ENCODE measurements around the gene NCOA7. TPM values are rescaled to one million over a fixed set of nuclear protein-coding genes. Genes with fewer than 3 reads are reported as not detected.
A peak's percentile ranks its signal among the peaks of the same experiment; 100 is the strongest.

The NCOA7 gene
- total RNA-seq, 2 experiments from 2014 or later, result 42.3 to 43.4 TPM

DNA sequence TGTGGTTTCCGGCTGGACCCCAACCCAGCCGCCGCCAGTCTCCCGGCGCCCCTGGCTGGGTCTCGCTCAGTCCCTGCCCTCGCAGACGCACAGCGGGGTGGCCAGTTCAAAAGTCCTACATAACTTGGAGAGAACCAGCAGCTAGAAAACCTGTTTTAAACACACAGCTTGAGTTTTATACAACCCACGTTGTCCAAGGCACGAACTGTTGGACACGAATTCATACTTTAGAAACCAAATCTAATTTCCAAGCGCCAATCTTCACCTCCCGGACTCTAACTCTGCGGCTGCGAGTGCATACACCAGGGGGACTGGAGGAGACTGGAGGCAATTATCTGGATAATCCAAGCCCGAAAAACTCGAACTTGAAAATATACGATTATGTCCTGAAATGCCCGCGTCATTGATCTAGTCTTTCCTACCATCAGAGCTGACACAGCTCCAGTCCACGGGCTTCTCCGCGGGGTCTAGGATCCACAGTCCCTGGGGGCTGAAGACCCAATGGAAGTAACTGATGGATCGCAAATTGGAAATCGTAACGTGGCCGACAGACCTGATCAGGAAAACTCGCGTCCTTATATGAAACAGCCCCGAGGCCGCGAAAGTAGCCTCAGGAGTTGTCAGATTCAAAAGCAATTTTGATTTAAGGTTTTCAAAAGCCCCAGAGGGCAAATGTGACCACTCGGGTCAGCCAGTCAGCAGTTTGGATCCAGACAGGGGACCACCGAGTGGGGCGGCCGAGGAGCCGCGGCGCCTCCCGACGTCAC is 42.2 kb upstream of the NCOA7 start:
- CTCF ChIA-PET, result interaction anchor here (1.9 kb wide), 1 partner anchor 207 kb away, joined by 6 read pairs; the partner anchor contains the start of gene HINT3
- peaks cover 70% of the 10 kb centered on the region for H3K27me3 Mint-ChIP-seq
- POLR2A ChIA-PET, result interaction anchor here (1.2 kb wide), 1 partner anchor 41 kb away, joined by 4 read pairs; no protein-coding TSS in a partner anchor

DNA sequence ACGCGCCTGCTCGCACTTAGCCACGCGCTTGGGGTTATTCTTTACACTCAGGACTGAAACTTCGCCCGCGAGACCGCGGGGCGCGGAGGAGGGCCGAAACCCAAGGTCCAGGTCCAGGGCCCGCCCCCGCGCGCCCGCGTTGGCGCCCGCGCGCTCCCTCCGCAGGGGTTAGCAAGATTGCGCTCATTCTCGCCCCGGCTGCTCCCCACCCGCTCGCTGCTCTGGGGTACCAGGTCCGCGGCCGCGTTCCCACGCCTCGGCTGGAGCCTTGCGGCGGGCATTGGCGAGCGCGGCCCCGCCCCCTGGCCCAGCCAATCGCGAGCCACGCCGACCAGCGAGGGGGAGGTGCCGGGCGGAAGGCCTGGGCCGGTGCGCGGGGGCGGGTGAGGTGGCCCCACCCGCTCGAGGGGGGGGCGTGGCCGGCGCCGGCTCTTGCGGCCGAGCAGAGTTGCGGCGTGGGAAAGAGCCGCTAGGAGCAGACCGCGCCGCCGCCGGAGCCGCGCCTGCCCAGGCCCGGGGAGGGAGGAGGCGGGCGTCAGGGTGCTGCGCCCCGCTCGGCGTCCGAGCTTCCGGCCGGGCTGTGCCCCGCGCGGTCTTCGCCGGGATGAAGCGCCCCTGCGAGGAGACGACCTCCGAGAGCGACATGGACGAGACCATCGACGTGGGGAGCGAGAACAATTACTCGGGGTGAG is 41.4 kb upstream of the NCOA7 start, which contains the start of gene HEY2:
TSS of gene HEY2 (plus strand) at position 460 of the 692 bp plus-strand sequence. CDS start at position 605, 145 bp downstream.
- Mint-ChIP-seq H3K27ac (no peak within 1 kb of the TSS), H3K4me3 (peak within 1 kb of the TSS; percentile 79), H3K9me3 (no peaks in the 10 kb centered on the region), H3K27me3 (peaks cover 67% of the 10 kb centered on the region), H3K36me3 (no peaks in the 10 kb centered on the region), H3K4me1 (ENCODE audit: low read depth) (peaks cover 29% of the 10 kb centered on the region)
- intact Hi-C loops (cut with micrococcal nuclease), result loop anchor here (1.0 kb wide), 2 partner anchors 31 to 237 kb away; partner anchors contain the start of gene TRMT11
- DNase-seq, result peak; percentile 88
- ChIA-PET CTCF (interaction anchor here (1.9 kb wide), 1 partner anchor 207 kb away, joined by 6 read pairs; the partner anchor contains the start of gene HINT3), POLR2A (interaction anchor here (0.8 kb wide), 1 partner anchor 32 kb away, joined by 4 read pairs; no protein-coding TSS in a partner anchor)

More for the DNA sequence above, 42.2 kb upstream of the NCOA7 start:
- H3K4me3 Mint-ChIP-seq, result peak overlapping the region; percentile 79
- H3K9me3 Mint-ChIP-seq, result no peaks in the 10 kb centered on the region
- intact Hi-C loops (cut with micrococcal nuclease), result loop anchor here (1.0 kb wide), 6 partner anchors 32 to 592 kb away; partner anchors contain the start of genes CENPW, HINT3 and TRMT11
- DNase-seq, result no peak
- H3K4me1 Mint-ChIP-seq (ENCODE audit: low read depth), result peaks cover 29% of the 10 kb centered on the region
- H3K27ac Mint-ChIP-seq, result no peak overlapping the region
- no peaks in the 10 kb centered on the region for H3K36me3 Mint-ChIP-seq

DNA sequence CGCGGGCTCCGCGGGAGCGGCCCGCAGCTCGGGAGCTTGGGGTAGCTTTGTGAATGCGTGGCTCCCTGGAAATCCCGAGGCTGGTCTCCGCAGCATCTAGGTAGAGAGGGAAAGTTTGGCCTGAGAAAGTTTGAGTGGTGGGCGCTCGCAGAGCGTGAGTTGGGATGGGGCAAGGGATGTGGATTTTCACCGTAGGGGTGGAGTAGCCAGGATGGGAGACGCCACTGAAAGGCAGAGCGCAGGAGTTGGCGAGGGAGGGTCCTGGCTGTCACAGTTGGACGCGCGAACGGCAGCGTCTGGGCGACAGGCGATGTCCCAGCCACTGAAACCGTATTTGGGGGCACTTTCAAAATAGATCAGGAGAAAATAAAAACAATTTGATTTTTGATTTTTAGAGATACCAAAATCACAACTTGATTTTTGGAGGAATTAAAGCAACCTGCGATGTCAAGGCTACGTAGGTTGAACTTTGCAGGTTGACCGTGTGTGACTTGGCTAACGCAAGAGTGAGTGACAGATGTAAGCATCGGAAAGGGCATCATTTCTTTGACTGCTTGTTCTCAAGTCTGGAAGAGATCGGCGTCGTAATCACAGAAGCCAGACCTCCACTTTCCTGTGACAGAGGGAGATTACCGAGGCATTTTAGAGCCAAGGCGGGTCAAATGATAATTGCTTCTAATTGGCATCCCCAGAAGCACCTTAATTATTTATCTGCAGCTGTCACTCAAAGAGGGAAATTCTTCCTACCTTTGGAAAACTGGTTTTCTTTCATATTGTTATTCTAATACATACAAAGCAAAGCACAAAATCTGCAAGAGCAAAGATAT is 40.7 kb upstream of the NCOA7 start:
- Mint-ChIP-seq H3K27ac (no peak overlapping the region), H3K4me1 (ENCODE audit: low read depth) (peaks cover 27% of the 10 kb centered on the region), H3K4me3 (peak overlapping the region; percentile 77), H3K27me3 (peaks cover 68% of the 10 kb centered on the region), H3K9me3 (no peaks in the 10 kb centered on the region), H3K36me3 (no peaks in the 10 kb centered on the region)
- no peak for DNase-seq
- intact Hi-C loops (cut with micrococcal nuclease), result loop anchor here (1.0 to 5.0 kb wide), 3 partner anchors 30 to 238 kb away; partner anchors contain the start of gene TRMT11
- POLR2A ChIA-PET, result interaction anchor here (0.8 kb wide), 1 partner anchor 31 kb away, joined by 4 read pairs; no protein-coding TSS in a partner anchor
- CTCF ChIA-PET, result interaction anchor here (0.7 to 1.8 kb wide), 4 partner anchors 40 to 438 kb away, joined by 4 to 6 read pairs (median 5); partner anchors contain the start of gene HINT3

DNA sequence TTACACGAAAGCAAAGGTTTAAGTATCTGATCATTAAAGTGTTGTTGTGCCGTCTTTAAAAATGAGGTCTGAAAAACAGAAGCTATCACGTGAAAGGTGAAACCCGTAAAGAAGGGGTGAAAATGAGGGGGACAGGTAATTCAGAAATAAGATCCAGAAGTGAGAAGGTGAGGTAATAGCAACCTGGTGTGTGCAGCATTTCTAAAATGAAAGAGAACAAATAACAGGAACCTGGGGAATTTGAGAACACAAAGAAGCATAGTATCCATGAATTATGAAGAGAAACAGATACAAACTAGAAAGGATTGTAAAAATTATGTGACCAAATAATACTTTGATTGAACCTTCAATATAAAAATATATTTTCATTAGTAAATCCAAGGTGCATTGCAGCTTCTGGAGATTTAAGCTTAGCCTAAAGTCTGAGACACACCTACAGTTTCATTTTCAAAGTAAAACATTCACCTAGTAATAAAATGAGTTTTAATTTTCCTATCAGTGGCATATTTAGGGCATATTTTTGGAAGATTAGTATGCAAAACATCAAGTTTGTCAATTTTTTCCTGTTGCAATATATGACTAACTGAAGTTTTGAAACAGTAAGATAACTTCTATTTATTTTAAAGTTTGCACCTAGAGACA is 39.9 kb upstream of the NCOA7 start:
- no peaks in the 10 kb centered on the region for H3K36me3 Mint-ChIP-seq
- H3K27me3 Mint-ChIP-seq, result peaks cover 61% of the 10 kb centered on the region
- peak overlapping the region; percentile 19 for H3K4me3 Mint-ChIP-seq
- POLR2A ChIA-PET, result interaction anchor here (1.3 kb wide), 1 partner anchor 30 kb away, joined by 3 read pairs; no protein-coding TSS in a partner anchor
- intact Hi-C loops (cut with micrococcal nuclease), result loop anchor here (5.0 kb wide), 1 partner anchor 239 kb away; no protein-coding TSS in a partner anchor
- H3K27ac Mint-ChIP-seq, result no peak overlapping the region
- CTCF ChIA-PET, result interaction anchor here (0.7 to 1.8 kb wide), 6 partner anchors 10 to 441 kb away, joined by 3 to 7 read pairs (median 5); partner anchors contain the start of gene HINT3
- no peaks in the 10 kb centered on the region for H3K9me3 Mint-ChIP-seq
- no peak for DNase-seq
- peaks cover 27% of the 10 kb centered on the region for H3K4me1 Mint-ChIP-seq (ENCODE audit: low read depth)

DNA sequence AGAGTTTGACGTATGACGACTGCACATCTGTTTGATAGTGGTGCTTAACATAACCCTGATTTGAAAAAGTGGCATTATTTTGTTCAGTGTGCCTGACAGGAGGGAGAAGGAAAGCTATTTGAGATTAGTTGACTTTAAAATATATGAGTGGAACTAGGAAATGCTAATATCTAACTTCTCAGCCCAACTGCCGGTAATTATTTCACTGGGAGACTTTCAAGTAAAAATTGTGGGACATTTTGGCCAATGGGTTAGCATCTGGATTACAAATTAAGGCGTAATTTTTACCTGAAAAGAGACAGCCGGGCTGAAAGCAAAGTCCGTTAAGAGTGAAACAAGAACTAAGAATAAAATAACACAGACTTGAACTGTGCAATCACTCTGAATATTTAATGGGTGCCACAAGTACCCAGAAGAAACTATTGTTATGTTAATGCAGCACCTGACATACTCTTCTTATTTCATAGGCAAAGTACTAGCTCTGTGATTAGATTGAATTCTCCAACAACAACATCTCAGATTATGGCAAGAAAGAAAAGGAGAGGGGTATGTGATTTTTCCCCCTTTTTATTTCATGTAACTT is 39.3 kb upstream of the NCOA7 start:
- no peak overlapping the region for H3K4me3 Mint-ChIP-seq
- POLR2A ChIA-PET, result interaction anchor here (1.3 kb wide), 1 partner anchor 30 kb away, joined by 3 read pairs; no protein-coding TSS in a partner anchor
- intact Hi-C loops (cut with micrococcal nuclease), result loop anchor here (5.0 kb wide), 1 partner anchor 239 kb away; no protein-coding TSS in a partner anchor
- no peak for DNase-seq
- H3K4me1 Mint-ChIP-seq (ENCODE audit: low read depth), result peaks cover 23% of the 10 kb centered on the region
- no peaks in the 10 kb centered on the region for H3K9me3 Mint-ChIP-seq
- peaks cover 55% of the 10 kb centered on the region for H3K27me3 Mint-ChIP-seq
- no peak overlapping the region for H3K27ac Mint-ChIP-seq
- CTCF ChIA-PET, result interaction anchor here (0.7 to 1.8 kb wide), 8 partner anchors 10 to 453 kb away, joined by 3 to 7 read pairs (median 4); no protein-coding TSS in a partner anchor
- H3K36me3 Mint-ChIP-seq, result no peaks in the 10 kb centered on the region

DNA sequence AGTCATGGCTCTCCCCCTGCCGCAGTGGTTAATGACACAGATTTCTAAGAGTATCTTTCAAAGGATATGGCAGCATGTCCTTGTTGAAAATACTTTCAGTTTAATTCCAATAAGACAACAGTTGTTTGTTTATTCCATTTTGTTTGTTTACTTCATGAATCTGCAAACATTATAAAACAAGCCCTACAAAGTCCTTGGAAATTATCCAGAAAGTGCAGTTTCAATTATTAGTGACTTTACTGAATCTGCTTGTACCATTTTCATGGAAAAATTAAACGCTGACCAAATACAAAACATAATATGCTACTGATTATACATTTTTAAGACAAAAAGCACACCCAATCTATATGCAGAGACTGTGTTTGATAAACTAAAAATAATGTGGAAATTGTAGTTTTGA is 38.0 kb upstream of the NCOA7 start:
- CTCF ChIA-PET, result interaction anchor here (0.7 to 2.4 kb wide), 15 partner anchors 10 to 561 kb away, joined by 3 to 49 read pairs (median 5); partner anchors contain the start of gene HDDC2
- Mint-ChIP-seq H3K27me3 (peaks cover 47% of the 10 kb centered on the region), H3K4me1 (ENCODE audit: low read depth) (peaks cover 18% of the 10 kb centered on the region), H3K9me3 (no peaks in the 10 kb centered on the region), H3K4me3 (no peak overlapping the region), H3K27ac (no peak overlapping the region), H3K36me3 (no peaks in the 10 kb centered on the region)
- POLR2A ChIA-PET, result no interaction called here
- intact Hi-C loops (cut with micrococcal nuclease), result loop anchor here (1.0 to 5.0 kb wide), 2 partner anchors 240 to 441 kb away; no protein-coding TSS in a partner anchor
- DNase-seq, result no peak

DNA sequence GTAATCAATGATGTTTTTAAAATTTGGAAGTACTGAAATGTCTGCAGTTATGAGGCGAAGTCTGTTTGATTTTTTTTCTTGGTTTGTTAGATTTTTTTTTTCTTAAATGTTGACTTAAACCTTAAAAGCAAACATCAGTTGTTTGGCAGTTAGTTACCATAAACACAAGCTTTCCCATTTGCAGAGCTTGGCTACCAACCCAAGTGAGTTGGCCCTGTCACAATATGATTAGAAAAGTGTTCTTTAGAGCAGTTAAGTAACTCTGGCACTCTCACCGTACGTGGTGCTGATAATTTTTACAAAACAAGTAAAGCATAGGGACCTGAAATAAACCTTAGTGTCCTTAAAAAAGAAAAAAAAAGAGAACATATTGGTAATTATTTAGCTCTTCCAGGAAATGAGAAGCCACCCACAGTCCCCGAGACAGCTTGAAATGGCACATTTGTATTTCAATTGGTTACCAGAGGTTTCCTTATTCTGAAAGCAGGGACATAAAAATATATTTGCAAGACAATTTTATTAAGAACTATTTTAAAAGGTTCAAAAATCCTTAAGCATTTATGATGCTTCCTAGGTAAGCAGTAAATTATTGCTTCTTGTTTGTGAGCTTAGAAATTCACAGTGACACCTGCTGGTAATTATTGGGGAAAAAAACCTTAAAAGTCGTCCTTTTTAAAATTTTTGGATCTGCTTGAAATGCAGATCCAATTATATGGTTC is 37.4 kb upstream of the NCOA7 start:
- intact Hi-C loops (cut with micrococcal nuclease), result loop anchor here (1.0 to 5.0 kb wide), 2 partner anchors 241 to 442 kb away; no protein-coding TSS in a partner anchor

DNA sequence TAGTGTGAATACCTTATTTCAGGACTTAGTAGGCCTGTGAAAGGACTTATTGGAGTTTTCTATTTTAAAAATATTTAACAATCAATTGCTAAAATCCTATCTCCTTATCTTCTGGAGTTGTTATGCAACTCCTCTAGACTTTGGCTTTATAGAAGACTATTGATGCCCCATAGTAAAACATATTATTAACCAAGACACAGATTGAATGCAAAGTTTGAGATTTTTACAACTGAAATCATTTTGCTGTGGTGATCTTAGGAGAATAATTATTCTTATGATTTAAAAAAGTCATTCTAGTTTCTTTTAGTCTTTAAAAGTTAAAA is 36.9 kb upstream of the NCOA7 start:
- H3K36me3 Mint-ChIP-seq, result no peaks in the 10 kb centered on the region

More for the DNA sequence above, 37.4 kb upstream of the NCOA7 start:
- Mint-ChIP-seq H3K36me3 (no peaks in the 10 kb centered on the region), H3K27ac (no peak overlapping the region), H3K9me3 (no peaks in the 10 kb centered on the region), H3K27me3 (peaks cover 42% of the 10 kb centered on the region), H3K4me1 (ENCODE audit: low read depth) (peaks cover 18% of the 10 kb centered on the region), H3K4me3 (no peak overlapping the region)
- CTCF ChIA-PET, result interaction anchor here (0.7 to 2.4 kb wide), 19 partner anchors 9 to 561 kb away, joined by 3 to 49 read pairs (median 4); partner anchors contain the start of gene HDDC2
- POLR2A ChIA-PET, result no interaction called here
- DNase-seq, result no peak

DNA sequence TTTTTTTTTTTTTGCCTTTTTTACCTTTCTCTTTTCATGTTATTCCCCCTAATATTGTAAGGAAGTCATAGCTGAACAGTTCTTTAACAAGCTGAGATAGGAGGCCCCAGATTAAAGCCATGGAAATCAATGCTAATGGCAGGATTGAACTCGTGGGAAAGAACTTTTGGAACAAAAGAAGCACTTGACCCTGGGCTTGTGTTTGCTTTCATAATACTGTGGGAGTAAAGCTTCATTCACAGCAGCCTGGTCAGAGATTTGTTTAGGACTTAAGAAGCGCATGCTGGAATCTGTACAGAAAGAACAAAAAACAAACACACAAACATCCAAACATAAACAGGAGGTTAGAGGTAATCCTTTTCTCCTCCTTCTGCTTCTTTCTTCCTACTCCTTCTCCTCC is 36.2 kb upstream of the NCOA7 start:
- Mint-ChIP-seq H3K27me3 (peaks cover 43% of the 10 kb centered on the region), H3K27ac (no peak overlapping the region), H3K36me3 (no peaks in the 10 kb centered on the region), H3K4me1 (ENCODE audit: low read depth) (peaks cover 14% of the 10 kb centered on the region), H3K4me3 (no peak overlapping the region), H3K9me3 (no peaks in the 10 kb centered on the region)
- ChIA-PET POLR2A (no interaction called here), CTCF (interaction anchor here (0.6 to 2.4 kb wide), 9 partner anchors 10 to 706 kb away, joined by 3 to 49 read pairs (median 4); partner anchors contain the start of gene HDDC2)
- no peak for DNase-seq
- intact Hi-C loops (cut with micrococcal nuclease), result loop anchor here (5.0 kb wide), 1 partner anchor 242 kb away; no protein-coding TSS in a partner anchor

More for the DNA sequence above, 36.9 kb upstream of the NCOA7 start:
- Mint-ChIP-seq H3K4me1 (ENCODE audit: low read depth) (peaks cover 14% of the 10 kb centered on the region), H3K9me3 (no peaks in the 10 kb centered on the region), H3K27ac (no peak overlapping the region), H3K27me3 (peaks cover 37% of the 10 kb centered on the region), H3K4me3 (no peak overlapping the region)
- intact Hi-C loops (cut with micrococcal nuclease), result loop anchor here (1.0 to 5.0 kb wide), 2 partner anchors 242 to 443 kb away; no protein-coding TSS in a partner anchor
- POLR2A ChIA-PET, result no interaction called here
- CTCF ChIA-PET, result interaction anchor here (0.7 to 2.4 kb wide), 16 partner anchors 9 to 456 kb away, joined by 3 to 49 read pairs (median 4); partner anchors contain the start of gene HDDC2
- DNase-seq, result no peak
